Transverse colon (tissue), 4 donors: Measurements from ENCODE around the gene TANGO2.

ENCODE experiments used
- CTCF ChIP-seq, 5 experiments: fragments of 200-600 bp in 3 of 5; fragments of 450-650 bp in 2 of 5; sonication (generic) in 3 of 5; IDR thresholded peaks; 1 replicate in 2 of 5; 2 replicates in 3 of 5; pipeline ENCODE4 v1.5.1; 2016 to 2017; ENCODE audit warnings: antibody characterized with exemption in 5 of 5, inconsistent platforms in 3 of 5, mild to moderate bottlenecking in 2 of 5, moderate library complexity in 1 of 5
- POLR2AphosphoS5 ChIP-seq, 3 donors: sonication (generic); formaldehyde crosslinking; IDR thresholded peaks; one replicate each; pipeline ENCODE4 v1.6.1; 2016; ENCODE audit warnings: antibody characterized with exemption in 3 of 3

- TF ChIP-seq CTCF (IDR thresholded peaks at IDR 0.05) = no peak
- TF ChIP-seq POLR2AphosphoS5 (IDR thresholded peaks at IDR 0.05) = no peak
These were observed 92.8 kb downstream of the TANGO2 start for GRCh38 chr22:20113551-20114310.
